ENCODE measurements around the gene MTURN.
"Not testable (repeated sequence)": the region's sequence is repeated elsewhere in the genome, so short reads cannot be mapped to it uniquely, and the experiment has no call there.

MTURN gene

GRCh38 chr7:30184791-30185487 lies 50.2 kb downstream of the MTURN start:
- H3K27ac ChIP-seq (ENCODE audit: insufficient read depth, low read length, poor library complexity, severe bottlenecking), result no peak overlapping the region
- no peaks in the 10 kb centered on the region for H3K9me3 ChIP-seq (ENCODE audit: control insufficient read depth, low read length)
- H3K4me3 ChIP-seq (ENCODE audit: insufficient read depth, low read depth, low read length, poor library complexity, severe bottlenecking), result no peak overlapping the region
- H3K36me3 ChIP-seq (ENCODE audit: control insufficient read depth, insufficient read depth, low read length), result no peaks in the 10 kb centered on the region
- no peaks in the 10 kb centered on the region for H3K27me3 ChIP-seq (replicated peaks; ENCODE audit: control insufficient read depth, insufficient read depth, low read length, poor library complexity, severe bottlenecking)
- no peak for DNase-seq
- H3K4me1 ChIP-seq (ENCODE audit: control insufficient read depth, insufficient read depth, low read length, poor library complexity, severe bottlenecking), result no peaks in the 10 kb centered on the region

- no peak overlapping the region for H3K27ac ChIP-seq (ENCODE audit: insufficient read depth, low read length, poor library complexity, severe bottlenecking)
- no peaks in the 10 kb centered on the region for H3K9me3 ChIP-seq (ENCODE audit: control insufficient read depth, low read length)
- no peaks in the 10 kb centered on the region for H3K4me1 ChIP-seq (ENCODE audit: control insufficient read depth, insufficient read depth, low read length, poor library complexity, severe bottlenecking)
- H3K4me3 ChIP-seq (ENCODE audit: insufficient read depth, low read depth, low read length, poor library complexity, severe bottlenecking), result no peak overlapping the region
- DNase-seq, result no peak
- no peaks in the 10 kb centered on the region for H3K36me3 ChIP-seq (ENCODE audit: control insufficient read depth, insufficient read depth, low read length)
- H3K27me3 ChIP-seq (replicated peaks; ENCODE audit: control insufficient read depth, insufficient read depth, low read length, poor library complexity, severe bottlenecking), result no peaks in the 10 kb centered on the region
Observed at GRCh38 chr7:30185496-30185895, 50.7 kb downstream of the MTURN start.

DNA sequence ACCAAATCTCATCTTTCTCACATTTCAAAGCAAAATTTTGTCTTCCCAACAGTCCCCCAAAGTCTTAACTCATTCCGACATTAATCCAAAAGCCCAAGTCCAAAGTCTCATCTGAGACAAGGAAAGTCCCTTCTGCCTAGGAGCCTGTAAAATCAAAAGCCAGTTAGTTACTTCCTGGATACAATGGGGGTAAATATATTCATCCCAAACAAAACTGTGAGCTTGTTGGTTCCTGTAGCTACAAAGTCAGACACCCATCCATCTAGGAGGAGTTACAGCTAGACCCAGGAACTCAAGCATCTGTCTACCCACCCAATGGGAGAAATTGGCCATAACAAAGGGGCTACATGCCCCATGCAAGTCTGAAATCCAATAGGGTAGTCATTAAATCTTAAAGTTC lies 51.9 kb downstream of the MTURN start:
- Histone ChIP-seq H3K4me3 (ENCODE audit: insufficient read depth, low read depth, low read length, poor library complexity, severe bottlenecking) (no peak overlapping the region), H3K4me1 (ENCODE audit: control insufficient read depth, insufficient read depth, low read length, poor library complexity, severe bottlenecking) (no peaks in the 10 kb centered on the region), H3K27ac (ENCODE audit: insufficient read depth, low read length, poor library complexity, severe bottlenecking) (no peak overlapping the region), H3K9me3 (ENCODE audit: control insufficient read depth, low read length) (no peaks in the 10 kb centered on the region), H3K27me3 (replicated peaks; ENCODE audit: control insufficient read depth, insufficient read depth, low read length, poor library complexity, severe bottlenecking) (no peaks in the 10 kb centered on the region), H3K36me3 (ENCODE audit: control insufficient read depth, insufficient read depth, low read length) (no peaks in the 10 kb centered on the region)
- no peak for DNase-seq

GRCh38 chr7:30187513-30187912 lies 52.7 kb downstream of the MTURN start:
- H3K27me3 ChIP-seq (replicated peaks; ENCODE audit: control insufficient read depth, insufficient read depth, low read length, poor library complexity, severe bottlenecking), result no peaks in the 10 kb centered on the region
- no peaks in the 10 kb centered on the region for H3K4me1 ChIP-seq (ENCODE audit: control insufficient read depth, insufficient read depth, low read length, poor library complexity, severe bottlenecking)
- no peak overlapping the region for H3K4me3 ChIP-seq (ENCODE audit: insufficient read depth, low read depth, low read length, poor library complexity, severe bottlenecking)
- no peak for DNase-seq
- H3K27ac ChIP-seq (ENCODE audit: insufficient read depth, low read length, poor library complexity, severe bottlenecking), result no peak overlapping the region
- no peaks in the 10 kb centered on the region for H3K9me3 ChIP-seq (ENCODE audit: control insufficient read depth, low read length)
- H3K36me3 ChIP-seq (ENCODE audit: control insufficient read depth, insufficient read depth, low read length), result no peaks in the 10 kb centered on the region

DNA sequence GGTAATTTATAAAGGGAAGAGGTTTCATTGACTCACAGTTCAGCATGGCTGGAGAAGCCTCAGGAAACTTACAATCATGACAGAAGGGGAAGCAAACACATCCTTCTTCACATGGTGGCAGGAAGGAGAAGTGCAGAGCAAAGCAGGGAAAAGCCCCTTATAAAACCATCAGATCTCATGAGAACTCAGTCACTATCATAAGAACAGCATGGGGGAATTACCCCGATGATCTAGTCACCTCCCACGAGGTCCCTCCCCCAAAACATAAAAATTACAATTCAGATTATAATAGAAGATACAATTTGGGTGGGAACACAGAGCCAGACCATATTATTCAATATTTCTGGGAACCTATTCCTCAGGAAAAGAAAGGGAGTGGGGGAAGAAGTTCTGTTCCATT lies 53.6 kb downstream of the MTURN start:
- H3K4me3 ChIP-seq (ENCODE audit: insufficient read depth, low read depth, low read length, poor library complexity, severe bottlenecking); DNase-seq; H3K27ac ChIP-seq (ENCODE audit: insufficient read depth, low read length, poor library complexity, severe bottlenecking); H3K27me3 ChIP-seq (replicated peaks; ENCODE audit: control insufficient read depth, insufficient read depth, low read length, poor library complexity, severe bottlenecking); H3K36me3 ChIP-seq (ENCODE audit: control insufficient read depth, insufficient read depth, low read length); H3K9me3 ChIP-seq (ENCODE audit: control insufficient read depth, low read length); H3K4me1 ChIP-seq (ENCODE audit: control insufficient read depth, insufficient read depth, low read length, poor library complexity, severe bottlenecking): not testable (repeated sequence)

GRCh38 chr7:30188811-30189210 lies 54.0 kb downstream of the MTURN start:
- no peaks in the 10 kb centered on the region for H3K9me3 ChIP-seq (ENCODE audit: control insufficient read depth, low read length)
- H3K4me1 ChIP-seq (ENCODE audit: control insufficient read depth, insufficient read depth, low read length, poor library complexity, severe bottlenecking), result no peaks in the 10 kb centered on the region
- no peak for DNase-seq
- no peak overlapping the region for H3K4me3 ChIP-seq (ENCODE audit: insufficient read depth, low read depth, low read length, poor library complexity, severe bottlenecking)
- H3K27me3 ChIP-seq (replicated peaks; ENCODE audit: control insufficient read depth, insufficient read depth, low read length, poor library complexity, severe bottlenecking), result no peaks in the 10 kb centered on the region
- no peaks in the 10 kb centered on the region for H3K36me3 ChIP-seq (ENCODE audit: control insufficient read depth, insufficient read depth, low read length)
- no peak overlapping the region for H3K27ac ChIP-seq (ENCODE audit: insufficient read depth, low read length, poor library complexity, severe bottlenecking)

- no peaks in the 10 kb centered on the region for H3K36me3 ChIP-seq (ENCODE audit: control insufficient read depth, insufficient read depth, low read length)
- no peaks in the 10 kb centered on the region for H3K27me3 ChIP-seq (replicated peaks; ENCODE audit: control insufficient read depth, insufficient read depth, low read length, poor library complexity, severe bottlenecking)
- no peak overlapping the region for H3K4me3 ChIP-seq (ENCODE audit: insufficient read depth, low read depth, low read length, poor library complexity, severe bottlenecking)
- no peak overlapping the region for H3K27ac ChIP-seq (ENCODE audit: insufficient read depth, low read length, poor library complexity, severe bottlenecking)
- H3K9me3 ChIP-seq (ENCODE audit: control insufficient read depth, low read length), result no peaks in the 10 kb centered on the region
- no peak for DNase-seq
- no peaks in the 10 kb centered on the region for H3K4me1 ChIP-seq (ENCODE audit: control insufficient read depth, insufficient read depth, low read length, poor library complexity, severe bottlenecking)
Observed at GRCh38 chr7:30191809-30192208, 57.0 kb downstream of the MTURN start.

GRCh38 chr7:30193336-30193943 lies 58.7 kb downstream of the MTURN start:
- Histone ChIP-seq H3K9me3 (ENCODE audit: control insufficient read depth, low read length) (no peaks in the 10 kb centered on the region), H3K36me3 (ENCODE audit: control insufficient read depth, insufficient read depth, low read length) (no peaks in the 10 kb centered on the region), H3K4me3 (ENCODE audit: insufficient read depth, low read depth, low read length, poor library complexity, severe bottlenecking) (no peak overlapping the region), H3K4me1 (ENCODE audit: control insufficient read depth, insufficient read depth, low read length, poor library complexity, severe bottlenecking) (no peaks in the 10 kb centered on the region), H3K27ac (ENCODE audit: insufficient read depth, low read length, poor library complexity, severe bottlenecking) (no peak overlapping the region), H3K27me3 (replicated peaks; ENCODE audit: control insufficient read depth, insufficient read depth, low read length, poor library complexity, severe bottlenecking) (no peaks in the 10 kb centered on the region)
- DNase-seq, result no peak

GRCh38 chr7:30196408-30196807 lies 61.6 kb downstream of the MTURN start:
- H3K27ac ChIP-seq (ENCODE audit: insufficient read depth, low read length, poor library complexity, severe bottlenecking), result no peak overlapping the region
- no peak overlapping the region for H3K4me3 ChIP-seq (ENCODE audit: insufficient read depth, low read depth, low read length, poor library complexity, severe bottlenecking)
- no peak for DNase-seq
- H3K9me3 ChIP-seq (ENCODE audit: control insufficient read depth, low read length), result no peaks in the 10 kb centered on the region
- H3K27me3 ChIP-seq (replicated peaks; ENCODE audit: control insufficient read depth, insufficient read depth, low read length, poor library complexity, severe bottlenecking), result no peaks in the 10 kb centered on the region
- H3K36me3 ChIP-seq (ENCODE audit: control insufficient read depth, insufficient read depth, low read length), result no peaks in the 10 kb centered on the region
- H3K4me1 ChIP-seq (ENCODE audit: control insufficient read depth, insufficient read depth, low read length, poor library complexity, severe bottlenecking), result no peaks in the 10 kb centered on the region

GRCh38 chr7:30197438-30197837 lies 62.7 kb downstream of the MTURN start:
- no peaks in the 10 kb centered on the region for H3K27me3 ChIP-seq (replicated peaks; ENCODE audit: control insufficient read depth, insufficient read depth, low read length, poor library complexity, severe bottlenecking)

More at GRCh38 chr7:30197438-30197837, 62.7 kb downstream of the MTURN start:
- H3K27ac ChIP-seq (ENCODE audit: insufficient read depth, low read length, poor library complexity, severe bottlenecking), result no peak overlapping the region
- H3K4me3 ChIP-seq (ENCODE audit: insufficient read depth, low read depth, low read length, poor library complexity, severe bottlenecking), result no peak overlapping the region
- no peaks in the 10 kb centered on the region for H3K36me3 ChIP-seq (ENCODE audit: control insufficient read depth, insufficient read depth, low read length)
- H3K4me1 ChIP-seq (ENCODE audit: control insufficient read depth, insufficient read depth, low read length, poor library complexity, severe bottlenecking), result no peaks in the 10 kb centered on the region
- no peaks in the 10 kb centered on the region for H3K9me3 ChIP-seq (ENCODE audit: control insufficient read depth, low read length)
- no peak for DNase-seq

Data from effector memory CD4-positive, alpha-beta T cell (primary cell).